H1 (cell line): ENCODE measurements around the gene SEC22B. TPM values are rescaled to one million over a fixed set of nuclear protein-coding genes. Genes with fewer than 3 reads are reported as not detected.
A peak's percentile ranks its signal among the peaks of the same experiment; 100 is the strongest.

Experiments
- CTCF ChIA-PET: fragments of 300-600 bp; sonication (Branson Sonifier 250); formaldehyde crosslinking; loops from one replicate; lab custom pipeline; 2021; ENCODE audit not compliant: partially characterized antibody; lab: Charles Lee
- POLR2A ChIA-PET: fragments of 300-600 bp; sonication (Branson Sonifier 250); formaldehyde crosslinking; loops from one replicate; lab custom pipeline; 2021; ENCODE audit warnings: inconsistent platforms; ENCODE audit not compliant: partially characterized antibody; lab: Charles Lee
- DNase-seq, 2 experiments: peaks; one replicate each; pipeline versions ENCODE4 v3.0.0 to v3.0.0-alpha.2; 2010 to 2022; ENCODE audit warnings: low spot score in 2 of 2, low read depth in 1 of 2, mixed read lengths in 1 of 2
- FAIRE-seq: peaks from 2 replicates; lab custom pipeline; 2011; peaks lifted over from hg19 to GRCh38; lab: Jason Lieb, UNC
- H2AFZ ChIP-seq: 2 replicates; pipeline ENCODE4 v1.8.1; 2012; ENCODE audit warnings: low read length, inconsistent platforms
- H2AK5ac ChIP-seq: 2 replicates; pipeline ENCODE4 v1.6.1; 2013; ENCODE audit warnings: low read depth, low read length
- H2BK120ac ChIP-seq: replicated peaks from 2 replicates; pipeline ENCODE3; 2013; ENCODE audit warnings: low read depth, low read length, inconsistent platforms
- H2BK12ac ChIP-seq: 2 replicates; pipeline ENCODE4 v1.6.1; 2013; ENCODE audit warnings: low read depth, low read length
- H2BK15ac ChIP-seq: 2 replicates; pipeline ENCODE4 v1.6.1; 2013; ENCODE audit warnings: low read length
- H2BK20ac ChIP-seq: 2 replicates; pipeline ENCODE4 v1.6.1; 2013; ENCODE audit warnings: low read length
- H2BK5ac ChIP-seq: 2 replicates; pipeline ENCODE4 v1.6.1; 2013; ENCODE audit warnings: low read depth, low read length
- H3K14ac ChIP-seq: 2 replicates; pipeline ENCODE4 v1.6.1; 2013; ENCODE audit warnings: inconsistent platforms; ENCODE audit not compliant: insufficient read length
- H3K18ac ChIP-seq: 2 replicates; pipeline ENCODE4 v1.6.1; 2013; ENCODE audit warnings: low read length; ENCODE audit errors: extremely low read depth
- H3K23ac ChIP-seq: 2 replicates; pipeline ENCODE4 v1.6.1; 2013; ENCODE audit warnings: inconsistent platforms; ENCODE audit not compliant: insufficient read length
- H3K23me2 ChIP-seq: 2 replicates; pipeline ENCODE4 v1.6.1; 2013; ENCODE audit warnings: low read depth, low read length
- H3K27ac ChIP-seq: 2 replicates; pipeline ENCODE4 v1.6.1; 2011; ENCODE audit warnings: low read depth, low read length, inconsistent platforms
- H3K27me3 ChIP-seq, 4 experiments: replicated peaks in 1 of 4; 1 replicate in 1 of 4; 2 replicates in 3 of 4; pipeline versions ENCODE4 v1.6.1 to v1.8.1; 2011 to 2013; ENCODE audit warnings: low read length in 3 of 4, mild to moderate bottlenecking in 3 of 4, inconsistent platforms in 2 of 4, mixed read lengths in 2 of 4, moderate library complexity in 1 of 4; ENCODE audit not compliant: control insufficient read depth in 3 of 4, insufficient read depth in 3 of 4; ENCODE audit errors: extremely low read depth in 1 of 4
- H3K36me3 ChIP-seq, 4 experiments: 2 replicates each; pipeline versions ENCODE4 v1.6.1 to v1.8.1; 2011 to 2013; ENCODE audit warnings: mild to moderate bottlenecking in 4 of 4, low read length in 3 of 4, moderate library complexity in 2 of 4, control low read depth in 1 of 4, inconsistent platforms in 1 of 4; ENCODE audit not compliant: insufficient read depth in 4 of 4, control insufficient read depth in 2 of 4
- H3K4ac ChIP-seq: replicated peaks from 2 replicates; pipeline ENCODE3; 2013; ENCODE audit warnings: low read length, low read depth, mixed read lengths, inconsistent platforms; ENCODE audit not compliant: insufficient read length
- H3K4me1 ChIP-seq, 4 experiments: replicated peaks in 1 of 4; 1 replicate in 1 of 4; 2 replicates in 3 of 4; pipeline versions ENCODE4 v1.6.1 to v1.8.1; 2011 to 2013; ENCODE audit warnings: low read length in 3 of 4, inconsistent platforms in 2 of 4, mixed read lengths in 1 of 4; ENCODE audit not compliant: insufficient read depth in 4 of 4, control insufficient read depth in 3 of 4
- H3K4me2 ChIP-seq, 2 experiments: 2 replicates each; pipeline versions ENCODE4 v1.6.1 to v1.8.1; 2011 to 2013; ENCODE audit warnings: low read depth in 2 of 2, low read length in 2 of 2, control low read depth in 1 of 2, inconsistent platforms in 1 of 2, mild to moderate bottlenecking in 1 of 2; ENCODE audit not compliant: insufficient read depth in 1 of 2
- H3K4me3 ChIP-seq, 4 experiments: fragments of 200-600, 300-600 bp in 1 of 4; sonication (generic), shearing (Covaris generic), sonication (Bioruptor Twin) in 1 of 4; 2 replicates each; pipeline versions ENCODE4 v1.5.1 to v1.8.1; 2011 to 2016; ENCODE audit warnings: low read length in 4 of 4, low read depth in 3 of 4, control low read depth in 2 of 4, inconsistent platforms in 2 of 4, mild to moderate bottlenecking in 2 of 4, mixed read lengths in 1 of 4, moderate library complexity in 1 of 4; ENCODE audit not compliant: insufficient read depth in 2 of 4; ENCODE audit errors: extremely low read depth in 1 of 4
- H3K56ac ChIP-seq: replicated peaks from 2 replicates; pipeline ENCODE3; 2013; ENCODE audit warnings: low read depth, mild to moderate bottlenecking, mixed read lengths, low read length, inconsistent platforms; ENCODE audit not compliant: insufficient read length
- H3K79me1 ChIP-seq: 2 replicates; pipeline ENCODE4 v1.6.1; 2013; ENCODE audit warnings: low read depth, low read length, control low read depth
- H3K79me2 ChIP-seq, 2 experiments: 2 replicates each; pipeline versions ENCODE4 v1.6.1 to v1.8.1; 2012 to 2013; ENCODE audit warnings: low read length in 2 of 2, mild to moderate bottlenecking in 2 of 2, inconsistent platforms in 1 of 2; ENCODE audit not compliant: insufficient read depth in 2 of 2, control insufficient read depth in 1 of 2
- H3K9ac ChIP-seq, 4 experiments: replicated peaks in 1 of 4; 1 replicate in 1 of 4; 2 replicates in 3 of 4; pipeline versions ENCODE4 v1.6.1 to v1.8.1; 2011 to 2013; ENCODE audit warnings: low read depth in 3 of 4, low read length in 3 of 4, control low read depth in 2 of 4, mild to moderate bottlenecking in 2 of 4, moderate library complexity in 2 of 4, inconsistent platforms in 1 of 4; ENCODE audit errors: extremely low read depth in 1 of 4
- H3K9me3 ChIP-seq, 2 experiments: 2 replicates each; pipeline versions ENCODE4 v1.6.1 to v1.8.1; 2012 to 2013; ENCODE audit warnings: mild to moderate bottlenecking in 2 of 2, moderate library complexity in 2 of 2, control low read depth in 1 of 2, inconsistent platforms in 1 of 2, low read depth in 1 of 2, low read length in 1 of 2, mixed read lengths in 1 of 2; ENCODE audit not compliant: insufficient read depth in 2 of 2
- H4K20me1 ChIP-seq, 2 experiments: replicated peaks in 1 of 2; 2 replicates each; pipeline versions ENCODE3 to v1.8.1; 2011 to 2013; ENCODE audit warnings: inconsistent platforms in 2 of 2, low read length in 2 of 2, mild to moderate bottlenecking in 1 of 2; ENCODE audit not compliant: insufficient read depth in 2 of 2, control insufficient read depth in 1 of 2
- H4K5ac ChIP-seq: 2 replicates; pipeline ENCODE4 v1.6.1; 2013; ENCODE audit warnings: low read length, low read depth, mixed read lengths, inconsistent platforms; ENCODE audit not compliant: insufficient read length
- H4K8ac ChIP-seq: 2 replicates; pipeline ENCODE4 v1.8.0; 2013; ENCODE audit warnings: mild to moderate bottlenecking, moderate library complexity, low read length, inconsistent platforms; ENCODE audit not compliant: insufficient read depth; ENCODE audit errors: extremely low read depth
- H4K91ac ChIP-seq: replicated peaks from 2 replicates; pipeline ENCODE3; 2013; ENCODE audit warnings: low read length, mixed read lengths, inconsistent platforms; ENCODE audit not compliant: insufficient read length
- ATF2 ChIP-seq: IDR thresholded peaks from 2 replicates; pipeline ENCODE4 v1.6.1; 2012; ENCODE audit warnings: low read length, inconsistent platforms
- BCL11A ChIP-seq, 2 experiments: IDR thresholded peaks; one replicate each; pipeline ENCODE4 v1.6.1; 2011; ENCODE audit warnings: low read depth in 2 of 2, low read length in 2 of 2, mild to moderate bottlenecking in 2 of 2
- CTBP2 ChIP-seq: IDR thresholded peaks from 2 replicates; pipeline ENCODE4 v1.7.0; 2011; ENCODE audit warnings: borderline replicate concordance, mild to moderate bottlenecking, moderate library complexity, mixed read lengths, low read length; ENCODE audit not compliant: insufficient read depth, insufficient read length
- NRF1 ChIP-seq: IDR thresholded peaks from 2 replicates; pipeline ENCODE4 v1.6.1; 2011; ENCODE audit warnings: mild to moderate bottlenecking, low read depth, low read length, improper control_type of control experiment
- SAP30 ChIP-seq: fragments of 300-600 bp; sonication (generic); IDR thresholded peaks from 2 replicates; pipeline ENCODE4 v1.7.1; 2012; ENCODE audit warnings: low read length, moderate library complexity, mild to moderate bottlenecking, inconsistent platforms; ENCODE audit not compliant: insufficient read depth, insufficient replicate concordance
- SIN3A ChIP-seq, 2 experiments: IDR thresholded peaks in 1 of 2; conservative IDR thresholded peaks in 1 of 2; 2 replicates each; pipeline ENCODE4 v1.6.1; 2011 to 2012; ENCODE audit warnings: low read length in 2 of 2, improper control_type of control experiment in 1 of 2, low read depth in 1 of 2, mild to moderate bottlenecking in 1 of 2
- SRF ChIP-seq: IDR thresholded peaks from 2 replicates; pipeline ENCODE4 v1.6.1; 2011; ENCODE audit warnings: mild to moderate bottlenecking, low read depth, low read length, moderate library complexity
- WGBS, 2 experiments: shearing (Covaris generic) in 1 of 2; methylation state at CpG; one replicate each; pipeline versions ENCODE4 v1.1.6 to v1.1.7; 2013 to 2015; ENCODE audit warnings: low lambda C conversion rate in 2 of 2, mixed read lengths in 2 of 2, inconsistent platforms in 1 of 2, low coverage in 1 of 2, missing lambda C conversion rate in 1 of 2; ENCODE audit not compliant: insufficient replicate concordance in 2 of 2, insufficient coverage in 1 of 2, insufficient read length in 1 of 2; ENCODE audit errors: extremely low coverage in 1 of 2, missing lambda C conversion rate in 1 of 2; 5-methylcytosine and 5-hydroxymethylcytosine counted together
- polyA plus RNA-seq, 7 experiments: library from polyadenylated mRNA; depleted of rRNA in 3 of 7; stranded (reverse) in 5 of 7; unstranded in 2 of 7; fragments of >200 nt in 5 of 7; fragments of 200-250 nt in 2 of 7; gene quantifications; 1 replicate in 5 of 7; 2 replicates in 1 of 7; 4 replicates in 1 of 7; pipeline versions ENCODE4 v1.2.1 to v1.2.3, GENCODE V29; 2011 to 2013; ENCODE audit warnings: missing spikeins in 2 of 7, mixed read lengths in 2 of 7
- total RNA-seq: library from RNA; stranded (reverse); fragmentation: NEBNext Ultra II Directional; extraction: Animal tissue kit (Norgen Biotek cat#: 25700); gene quantifications from 2 replicates; pipeline ENCODE4 v1.2.1, GENCODE V29; 2021

SEC22B gene
- total and polyA plus RNA-seq, 2 of the 8 experiments (the other 6 are each of a cell fraction or from before 2014, with no cell fraction given) = 5.6 to 11.6 TPM

- no peak overlapping the region for H3K9ac ChIP-seq
- TF ChIP-seq CTBP2 (no peak), NRF1 (no peak), SRF (no peak), SIN3A (conservative IDR thresholded peaks at IDR 0.05 in 1 of 2, IDR thresholded peaks at IDR 0.05 in 1 of 2; ENCODE audit: low read depth in 1 of 2, low read length in 2 of 2) (no peak), ATF2 (no peak), SAP30 (no peak), BCL11A (IDR thresholded peaks at IDR 0.05; ENCODE audit: low read depth in 2 of 2, low read length in 2 of 2) (no peak)
- POLR2A ChIA-PET = no interaction called here
- H3K4ac ChIP-seq = no peak overlapping the region
- H2BK20ac ChIP-seq = no peak overlapping the region
- FAIRE-seq = no peak
- H3K9me3 ChIP-seq = no peaks in the 10 kb centered on the region
- peak overlapping the region; percentile 63 for H3K56ac ChIP-seq
- H3K79me2 ChIP-seq = peaks cover 0 to 6% of the 10 kb centered on the region in 2 experiments; a peak in 2 of 4 replicates
- no peak for DNase-seq
- peaks cover 2% of the 10 kb centered on the region; the same call in 1 of the 2 replicates for H3K23me2 ChIP-seq
- peak overlapping the region in 1 of 2 experiments; percentile 45; a peak in 1 of 4 replicates for H3K4me2 ChIP-seq
- H2BK15ac ChIP-seq = no peak overlapping the region
- no peak overlapping the region for H3K18ac ChIP-seq
- H3K4me3 ChIP-seq = 0 out of 8 replicates have a peak overlapping the region, but pooled peaks of 1 of the 4 experiments have one; percentile 31
- 84% methylated on average over 6 of the region's 6 CpGs; no CpG with 5 or more reads in 1 of the 2 experiments for WGBS, 2 experiments
- H2AK5ac ChIP-seq = no peak overlapping the region
- H2AFZ ChIP-seq = peak overlapping the region; percentile 35; the same call in 1 of the 2 replicates
- CTCF ChIA-PET = no interaction called here
- H3K4me1 ChIP-seq = peaks cover 0 to 7% (median 4%) of the 10 kb centered on the region in 4 experiments; a peak in 4 of 7 replicates
- no peaks in the 10 kb centered on the region for H3K27me3 ChIP-seq
- H2BK5ac ChIP-seq = no peak overlapping the region
- no peak overlapping the region for H4K91ac ChIP-seq
- H2BK12ac ChIP-seq = no peak overlapping the region
- H3K14ac ChIP-seq = no peak overlapping the region
- H3K27ac ChIP-seq = no peak overlapping the region
- H4K20me1 ChIP-seq = no peaks in the 10 kb centered on the region
- no peak overlapping the region for H3K23ac ChIP-seq
- no peak overlapping the region for H2BK120ac ChIP-seq
- H3K79me1 ChIP-seq = no peaks in the 10 kb centered on the region
- no peaks in the 10 kb centered on the region for H3K36me3 ChIP-seq
- no peak overlapping the region for H4K5ac ChIP-seq
- H4K8ac ChIP-seq = no peak overlapping the region
These were observed 2.8 kb upstream of the SEC22B start for GRCh38 chr1:120178799-120179756.
